HG02610 (cell line): ENCODE measurements around the gene RNF130.
"Not testable (repeated sequence)": the region's sequence is repeated elsewhere in the genome, so short reads cannot be mapped to it uniquely, and the experiment has no call there.

Experiments used
- ATAC-seq: cut with Tn5 transposase; IDR thresholded peaks from one replicate; pipeline ENCODE4 v1.9.1; 2021; ENCODE audit warnings: mild to moderate bottlenecking, moderate library complexity; ENCODE audit not compliant: unreplicated experiment

The RNF130 gene

DNA sequence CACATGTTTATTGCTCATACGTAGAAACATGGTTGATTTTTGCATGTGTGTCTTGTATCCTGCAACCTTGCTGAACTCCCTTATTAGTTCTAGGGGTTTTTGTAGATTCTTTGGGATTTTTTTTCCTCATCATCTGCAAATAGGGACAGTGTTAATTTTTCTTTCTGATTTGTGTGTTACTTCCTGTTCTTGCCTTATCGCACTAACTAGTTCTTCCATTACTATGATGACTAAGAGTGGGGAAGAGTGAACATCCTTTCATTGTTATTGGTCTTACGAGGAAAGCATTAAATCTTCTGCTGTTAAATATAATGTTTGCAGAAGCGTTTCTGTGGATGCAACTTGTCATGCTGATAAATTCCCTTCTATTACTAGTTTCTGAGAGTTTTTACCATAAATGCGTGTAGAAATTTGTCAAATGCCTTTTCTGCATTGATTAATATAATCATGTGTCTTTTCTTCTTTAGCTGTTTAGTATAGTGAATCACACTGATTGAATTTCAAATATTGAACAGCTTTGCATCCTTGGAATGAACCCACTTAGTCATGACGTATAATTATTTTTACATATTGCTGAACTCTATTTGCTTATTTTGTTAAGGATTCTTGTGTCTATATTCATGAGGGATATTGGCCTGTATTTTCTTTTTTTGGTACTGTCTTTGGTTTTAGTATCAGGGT lies 32.1 kb upstream of the RNF130 start:
- ATAC-seq, result no peak

DNA sequence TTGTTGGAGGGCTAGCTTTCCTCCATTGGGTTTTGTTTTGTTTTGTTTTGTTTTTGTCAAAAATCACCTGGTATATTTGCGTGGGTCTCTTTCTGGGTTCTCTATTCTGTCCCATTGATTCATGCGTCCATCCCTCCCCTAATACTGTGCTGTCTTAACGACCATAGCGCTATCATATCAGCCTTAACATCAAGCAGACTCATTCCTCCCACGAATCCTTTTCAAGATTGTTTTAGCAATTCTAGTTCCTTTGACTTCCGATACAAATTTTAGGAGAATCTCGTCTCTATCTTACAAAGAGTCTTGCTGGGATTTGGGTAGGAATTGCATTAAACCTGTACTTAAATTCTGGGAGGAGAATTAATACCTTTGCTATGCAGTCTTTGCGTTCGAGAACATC lies 31.1 kb upstream of the RNF130 start:
- no peak for ATAC-seq

DNA sequence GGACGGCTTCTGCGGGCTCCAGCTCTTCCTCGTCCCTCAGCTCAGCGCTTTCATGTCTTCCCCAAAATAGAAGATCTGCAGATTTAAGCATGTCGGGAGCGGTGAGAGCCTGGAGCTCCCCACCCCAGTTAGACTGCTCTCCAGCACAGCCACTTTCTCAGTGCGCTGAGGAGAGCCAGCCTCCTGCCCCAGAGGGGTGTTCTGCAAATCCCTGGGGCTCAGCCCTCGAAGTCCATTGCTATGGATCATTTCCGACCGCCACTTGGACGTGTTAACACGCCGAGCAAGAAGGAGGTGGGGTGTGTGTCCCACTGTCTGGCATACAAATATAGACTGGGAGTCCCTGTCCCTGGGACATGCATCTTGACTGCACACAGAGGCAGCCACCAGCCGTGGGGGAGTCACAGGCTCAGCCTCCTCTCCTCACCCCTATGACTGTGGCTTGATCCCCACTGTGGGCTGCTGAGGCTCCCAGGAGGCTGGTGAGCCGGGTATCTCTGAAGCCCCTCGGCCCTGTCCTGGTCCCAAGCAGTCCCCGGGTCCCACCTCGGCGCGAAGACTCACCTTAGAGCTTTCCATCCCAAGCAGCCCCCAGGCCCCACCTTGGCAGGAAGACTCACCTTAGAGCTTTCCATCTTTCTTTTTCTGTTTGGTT lies 30.0 kb upstream of the RNF130 start:
- no peak for ATAC-seq

DNA sequence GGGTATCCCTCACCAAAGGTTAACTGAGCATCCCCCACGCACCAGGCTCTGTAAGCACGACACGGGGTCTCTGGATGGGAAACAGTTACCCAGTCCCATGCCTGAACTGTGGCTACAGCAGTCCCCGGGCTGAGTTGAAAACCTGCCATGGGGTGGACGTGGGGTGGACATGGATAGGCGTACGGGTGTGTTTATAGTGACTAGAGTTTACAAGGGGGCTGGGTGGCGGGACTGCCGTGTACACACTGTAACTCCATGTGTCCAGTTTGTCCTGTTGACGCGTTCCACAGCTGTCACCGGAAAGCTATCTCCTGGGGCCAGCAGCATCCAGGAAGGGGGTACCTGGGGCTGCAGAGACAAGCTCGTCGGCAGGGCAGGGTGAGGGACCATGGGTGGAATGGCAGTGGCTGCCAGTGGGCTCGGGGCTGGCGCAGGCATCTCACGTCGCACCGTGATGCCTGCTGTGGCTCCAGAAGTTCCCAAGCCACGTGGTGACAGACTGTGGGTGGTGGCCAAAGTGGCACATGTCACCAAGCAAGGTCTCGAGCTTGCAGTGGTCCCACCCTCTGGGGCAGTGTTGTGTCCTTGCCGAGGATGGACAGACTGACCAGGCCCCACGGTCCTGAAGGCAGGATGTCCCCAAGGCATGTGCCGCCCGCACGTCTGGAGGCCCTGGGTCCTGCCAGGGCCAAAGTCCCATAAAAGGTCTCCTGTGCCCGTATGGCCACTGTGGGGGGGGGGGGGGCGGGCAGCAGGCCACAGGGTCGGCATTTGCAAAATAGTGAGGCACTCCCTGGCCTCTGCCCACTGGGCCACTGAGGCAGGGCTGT lies 29.3 kb upstream of the RNF130 start:
- ATAC-seq, result no peak

DNA sequence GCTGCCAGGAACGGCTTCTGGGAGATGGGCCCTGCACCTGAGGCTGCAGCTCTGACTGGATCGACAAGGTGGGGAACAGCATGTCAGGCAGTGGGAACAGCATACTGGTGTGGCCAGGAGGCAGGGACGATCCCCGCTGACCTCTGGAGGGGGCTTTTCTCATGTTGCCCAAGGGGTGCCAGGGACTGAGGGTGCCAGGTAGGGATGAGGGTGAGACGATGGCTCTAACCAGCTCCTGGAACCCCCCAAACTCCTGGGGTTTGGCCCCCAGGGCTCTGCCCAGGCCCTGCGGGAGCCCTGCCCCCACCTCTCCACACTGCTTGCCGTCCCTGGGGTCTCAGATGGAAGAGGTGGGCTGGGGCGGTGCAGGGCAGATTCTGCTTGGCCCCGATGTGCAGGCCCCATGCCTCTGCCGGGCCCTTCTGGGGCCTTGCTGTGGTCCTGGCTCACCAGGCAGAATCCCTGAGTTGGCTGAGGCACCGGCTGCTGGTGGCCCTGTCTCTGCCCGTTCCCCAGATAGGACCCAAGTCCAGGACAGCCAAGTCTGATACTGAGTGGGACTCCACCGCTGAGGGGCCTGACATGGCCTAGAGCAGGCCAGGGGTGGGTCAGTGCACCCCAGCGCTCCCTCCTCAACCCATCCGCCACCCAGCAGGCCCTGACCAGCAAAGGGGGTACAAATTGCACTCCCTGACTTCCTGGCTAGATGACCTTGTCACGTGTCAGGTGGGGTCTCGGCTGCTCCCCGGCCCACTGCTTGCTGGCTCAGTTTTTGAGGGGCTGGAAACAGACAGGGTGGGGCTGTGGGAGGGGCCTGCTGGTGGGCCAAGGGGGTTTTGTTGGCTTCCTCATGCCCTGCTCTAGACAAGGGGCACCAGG lies 28.4 kb upstream of the RNF130 start:
- no peak for ATAC-seq

DNA sequence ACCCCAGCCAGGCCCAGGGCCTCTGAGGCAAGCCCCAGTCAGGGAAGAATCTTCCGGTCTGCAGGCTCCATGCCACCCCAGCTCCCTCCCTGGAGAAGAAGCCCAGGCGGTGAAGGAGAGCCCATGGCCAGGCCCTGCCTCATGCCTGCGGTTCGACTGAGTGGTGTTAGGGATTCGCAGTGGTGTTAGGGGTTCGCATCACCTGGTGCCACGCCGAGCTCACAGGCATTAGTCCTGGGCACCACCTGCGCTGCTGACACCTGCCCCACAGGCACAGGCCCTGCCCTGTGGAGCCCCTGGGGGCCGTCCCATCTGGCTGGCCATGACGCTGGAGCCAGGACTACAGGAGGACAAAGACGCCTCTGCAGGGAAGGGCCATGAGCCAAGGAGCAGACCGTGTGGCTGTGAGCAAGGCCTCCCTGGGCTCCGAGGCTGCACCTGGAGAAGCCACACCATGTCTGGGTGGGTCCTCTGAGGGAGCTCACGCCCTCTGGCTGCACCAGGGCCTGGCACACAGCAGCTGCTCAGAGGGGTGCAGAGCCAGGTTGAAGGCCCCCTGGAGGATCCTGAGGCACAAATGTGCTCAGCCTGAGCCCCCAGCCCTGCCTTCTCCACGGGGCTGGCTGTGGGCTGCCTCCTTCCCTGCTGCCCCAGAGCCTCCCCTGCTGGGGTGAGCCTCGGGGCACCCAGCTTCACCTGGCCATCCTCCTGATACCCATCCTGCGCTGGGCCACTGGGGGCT lies 27.6 kb upstream of the RNF130 start:
- no peak for ATAC-seq

DNA sequence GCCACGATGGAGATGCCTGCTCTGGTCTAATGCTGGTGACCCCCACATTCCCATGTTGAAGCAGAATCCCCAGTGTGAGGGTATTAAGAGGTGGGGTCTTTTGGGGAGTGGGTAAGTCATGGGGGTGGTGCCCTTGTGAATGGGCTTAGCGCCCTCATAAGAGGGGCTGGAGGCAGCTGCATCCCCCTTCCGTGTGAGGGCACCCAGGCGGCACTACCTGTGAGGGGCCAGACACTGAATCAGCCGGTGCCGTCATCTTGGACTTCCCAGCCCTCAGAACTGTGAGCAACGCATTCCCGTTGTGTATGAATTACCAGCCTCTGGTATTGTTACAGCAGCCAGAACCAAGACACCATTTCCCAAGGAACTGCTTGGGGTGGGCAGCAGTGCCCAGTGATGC lies 27.0 kb upstream of the RNF130 start:
- no peak for ATAC-seq

DNA sequence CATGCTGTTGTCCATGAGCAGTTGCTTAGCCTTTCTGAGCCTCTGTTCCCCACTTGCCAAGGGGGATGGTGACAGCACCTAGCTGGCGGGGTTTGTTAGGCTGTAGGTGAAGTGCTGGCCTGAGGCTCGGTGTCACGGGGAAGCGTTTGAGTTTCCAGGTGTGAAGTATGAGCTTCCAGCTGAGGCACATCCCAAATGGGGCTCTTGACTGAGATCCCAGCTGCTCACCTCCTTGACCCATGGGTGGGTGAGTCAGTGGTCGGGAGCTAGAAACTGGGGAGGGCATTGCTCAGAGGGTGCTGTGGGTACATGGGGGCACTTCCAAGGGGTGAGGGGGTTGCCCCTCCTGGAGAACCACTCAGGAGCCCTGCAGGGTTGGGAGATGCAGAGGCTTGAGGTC lies 26.4 kb upstream of the RNF130 start:
- no peak for ATAC-seq

DNA sequence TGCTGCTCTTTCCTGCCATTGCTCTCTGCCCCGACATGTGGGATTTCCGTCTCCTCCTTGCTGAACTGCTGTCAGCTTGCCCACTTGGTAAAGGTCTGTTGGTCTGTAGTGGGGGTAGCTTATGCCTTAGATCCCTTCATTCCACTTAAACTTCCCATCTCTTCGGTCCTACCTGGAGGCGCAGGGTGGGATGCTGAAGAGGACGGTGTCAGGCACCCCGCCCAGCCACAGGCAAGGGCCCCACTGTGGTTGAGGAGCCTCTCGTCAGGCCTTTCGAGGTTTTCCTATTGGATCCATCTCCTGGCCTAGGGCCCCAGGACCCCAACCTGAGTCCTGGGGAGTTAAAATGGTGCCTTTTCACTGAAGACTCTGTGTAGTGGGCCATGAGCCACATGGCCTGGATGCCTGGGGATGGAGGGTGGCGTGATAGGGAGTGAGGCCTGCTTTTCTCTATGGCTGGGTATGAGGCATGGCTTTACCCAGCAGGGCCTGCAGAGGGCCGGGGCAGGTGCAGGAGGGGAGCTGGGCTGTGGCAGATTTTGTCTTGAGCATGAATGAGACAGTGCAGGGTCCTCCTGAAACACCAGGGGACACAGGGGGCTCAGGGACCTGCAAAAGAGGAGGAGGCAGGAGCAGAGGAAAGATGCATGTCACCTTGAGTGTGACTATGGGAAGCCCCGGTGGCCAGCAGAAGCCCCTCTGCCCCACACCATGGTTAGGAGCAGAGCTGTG lies 25.8 kb upstream of the RNF130 start:
- no peak for ATAC-seq

DNA sequence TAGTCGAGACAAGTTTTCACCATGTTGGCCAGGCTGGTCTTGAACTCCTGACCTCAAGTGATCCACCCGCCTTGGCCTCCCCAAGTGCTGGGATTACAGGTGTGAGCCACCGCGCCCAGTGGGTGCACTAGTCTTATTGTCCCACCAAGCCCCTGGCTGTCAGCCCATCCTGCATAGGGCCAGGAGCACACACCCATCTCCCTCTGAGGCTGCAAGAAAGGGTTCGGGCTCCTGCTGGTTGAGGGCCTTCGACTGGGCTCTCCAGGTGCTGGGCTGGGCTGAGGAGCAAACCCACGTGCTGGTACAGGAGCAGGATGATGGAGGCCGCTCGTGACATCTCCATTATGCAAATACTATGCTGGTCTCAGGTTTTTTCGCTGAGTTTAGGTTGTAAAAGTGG lies 25.1 kb upstream of the RNF130 start:
- no peak for ATAC-seq

DNA sequence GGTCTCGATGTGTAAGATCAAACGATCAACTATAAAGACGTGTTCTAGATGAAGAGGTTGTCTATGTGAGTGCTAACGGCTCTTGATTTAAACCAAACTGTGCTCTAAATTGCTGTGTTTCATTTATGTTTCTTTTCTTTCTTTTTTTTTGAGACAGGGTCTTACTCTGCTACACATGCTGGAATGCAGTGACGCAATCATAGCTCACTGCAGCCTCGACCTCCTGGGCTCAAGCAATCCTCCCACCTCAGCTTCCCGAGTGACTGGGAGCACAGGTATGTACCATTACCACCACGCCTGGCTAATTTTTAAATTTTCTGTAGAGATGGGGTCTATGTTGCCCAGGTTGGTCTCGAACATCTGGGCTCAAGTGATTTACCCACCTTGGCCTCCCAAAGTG lies 24.0 kb upstream of the RNF130 start:
- no peak for ATAC-seq

DNA sequence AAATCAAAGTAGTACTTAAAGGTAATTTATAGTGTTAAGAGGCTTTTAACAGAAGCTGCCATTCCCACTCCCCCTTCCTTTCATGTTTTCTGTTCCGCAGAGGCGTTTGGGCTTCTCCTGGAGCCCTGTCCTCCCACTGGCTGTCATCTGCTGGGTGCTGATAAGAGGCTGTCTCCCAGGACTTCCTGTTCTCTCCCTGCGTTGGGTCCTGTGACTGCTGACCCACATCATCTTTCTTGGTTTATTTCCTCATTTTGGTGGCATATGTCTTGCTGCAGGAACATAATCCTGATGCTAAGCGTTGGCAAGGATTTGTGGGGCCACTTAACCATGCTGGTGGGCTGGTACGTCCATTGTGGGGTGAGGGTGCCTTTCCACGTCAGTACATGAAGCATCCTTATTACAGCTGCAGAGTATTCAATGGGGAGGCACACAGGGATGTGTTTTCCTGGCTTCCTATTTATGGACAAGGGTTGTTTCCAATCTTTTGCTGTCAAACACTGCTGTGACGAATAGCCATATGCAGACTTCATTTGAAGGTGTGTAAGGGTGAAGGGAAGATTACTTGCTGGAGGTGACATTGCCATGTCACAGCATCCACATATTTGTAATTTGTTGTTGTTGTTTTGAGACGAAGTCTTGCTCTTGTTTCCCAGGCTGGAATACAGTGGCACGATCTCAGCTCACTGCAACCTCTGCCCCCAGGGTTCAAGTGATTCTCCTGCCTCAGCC lies 22.3 kb upstream of the RNF130 start:
- ATAC-seq, result no peak

DNA sequence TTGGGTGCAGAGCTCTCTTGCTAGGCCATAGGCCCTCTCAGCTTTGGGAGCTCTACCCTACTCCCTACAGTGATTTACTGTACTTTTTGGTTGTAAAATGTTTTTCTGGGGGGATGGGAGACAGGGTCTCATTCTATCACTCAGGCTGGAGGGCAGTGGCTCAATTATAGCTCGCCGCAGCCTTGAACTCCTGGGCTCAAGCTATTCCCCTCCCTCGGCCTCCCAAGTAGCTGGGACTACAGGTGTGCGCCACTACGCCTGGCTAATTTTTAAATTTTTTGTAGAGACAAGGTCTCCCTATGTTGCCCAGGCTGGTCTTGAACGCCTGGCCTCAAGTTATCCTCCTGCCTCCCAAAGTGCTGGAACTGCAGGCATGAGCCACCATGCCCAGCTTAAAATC lies 21.7 kb upstream of the RNF130 start:
- ATAC-seq, result no peak

DNA sequence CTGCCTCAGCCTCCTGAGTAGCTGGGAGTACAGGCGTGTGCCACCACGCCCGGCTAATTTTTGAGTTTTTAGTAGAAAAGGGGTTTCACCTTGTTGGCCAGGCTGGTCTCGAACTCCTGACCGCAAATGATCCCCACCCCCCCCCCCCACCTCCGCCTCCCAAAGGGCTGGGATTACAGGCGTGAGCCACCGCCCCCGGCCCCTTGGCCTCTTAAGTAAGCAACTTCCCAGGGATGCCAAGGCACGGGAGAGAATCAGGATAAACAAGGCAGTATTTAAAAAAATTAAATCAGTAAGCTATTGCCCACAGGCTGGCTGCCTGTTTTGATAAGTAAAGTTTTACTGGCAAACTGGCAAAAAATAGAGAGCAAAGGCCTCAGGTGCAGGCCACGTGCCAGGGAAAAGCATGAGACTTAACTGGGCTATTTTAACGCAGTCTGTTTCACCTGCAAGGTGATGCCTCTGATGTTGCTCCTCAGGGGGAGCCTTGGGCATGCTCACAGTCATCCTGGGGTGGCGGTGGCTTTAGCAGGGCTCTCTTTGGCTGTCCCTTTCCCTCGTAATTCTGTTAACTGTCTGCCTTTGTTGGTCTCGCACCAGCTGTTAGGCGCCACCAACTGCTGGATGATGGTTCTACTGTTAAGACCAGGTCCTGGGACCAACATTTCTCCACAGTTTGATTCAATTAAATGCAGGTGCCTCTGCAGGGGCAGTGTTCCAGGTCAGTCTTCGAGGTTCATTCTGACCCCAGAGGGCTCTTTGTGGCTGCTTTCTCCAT lies 19.4 kb upstream of the RNF130 start:
- ATAC-seq, result no peak

DNA sequence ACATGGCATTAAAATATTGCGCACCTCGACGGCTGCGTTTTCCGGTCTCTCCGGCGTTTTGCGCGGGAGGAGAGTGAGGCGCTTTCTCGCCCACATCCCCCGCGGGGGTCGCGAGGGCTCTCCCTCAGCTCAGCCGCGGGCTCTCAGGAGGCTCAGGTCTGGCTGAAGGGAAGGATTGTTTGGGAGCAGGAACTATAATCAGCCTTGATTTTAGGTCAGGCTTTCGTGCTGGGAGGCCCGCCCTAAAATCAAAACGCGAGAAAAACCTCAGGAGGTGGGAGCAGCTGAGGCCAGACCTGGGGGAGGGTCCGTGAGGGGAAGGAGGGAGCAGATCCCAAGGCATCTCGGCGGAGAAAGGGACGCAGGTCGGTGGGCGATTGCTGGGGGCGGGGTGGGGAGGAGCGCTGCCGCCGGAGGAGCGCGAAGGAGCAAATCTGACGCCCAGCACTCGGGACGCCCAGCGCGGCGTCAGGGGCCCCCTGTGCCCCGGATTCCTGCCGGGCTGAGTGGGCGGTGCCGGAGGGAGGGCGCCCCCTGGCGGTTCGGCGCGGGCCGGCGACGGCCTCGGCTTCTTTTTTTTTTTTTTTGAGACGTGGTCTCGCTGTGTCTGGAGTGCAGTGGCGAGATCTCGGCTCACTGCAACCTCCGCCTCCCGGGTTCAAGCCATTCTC lies 18.7 kb upstream of the RNF130 start:
- ATAC-seq, result peak; percentile 40

DNA sequence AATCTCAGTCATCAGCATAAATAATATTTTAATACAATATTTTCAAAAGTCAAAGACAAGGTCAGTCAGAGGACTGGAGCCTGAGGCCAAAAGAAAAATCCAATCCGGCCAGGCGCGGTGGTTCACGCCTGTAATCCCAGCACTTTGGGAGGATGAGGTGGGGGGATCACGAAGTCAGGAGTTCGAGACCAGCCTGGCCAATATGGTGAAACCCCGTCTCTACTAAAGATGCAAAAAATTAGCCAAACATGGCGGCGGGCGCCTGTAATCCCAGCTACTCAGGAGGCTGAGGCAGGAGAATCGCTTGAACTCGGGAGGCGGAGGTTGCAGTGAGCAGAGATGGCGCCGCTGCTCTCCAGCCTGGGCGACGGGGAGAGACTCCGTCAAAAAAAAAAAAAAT lies 18.1 kb upstream of the RNF130 start:
- not testable (repeated sequence) for ATAC-seq

DNA sequence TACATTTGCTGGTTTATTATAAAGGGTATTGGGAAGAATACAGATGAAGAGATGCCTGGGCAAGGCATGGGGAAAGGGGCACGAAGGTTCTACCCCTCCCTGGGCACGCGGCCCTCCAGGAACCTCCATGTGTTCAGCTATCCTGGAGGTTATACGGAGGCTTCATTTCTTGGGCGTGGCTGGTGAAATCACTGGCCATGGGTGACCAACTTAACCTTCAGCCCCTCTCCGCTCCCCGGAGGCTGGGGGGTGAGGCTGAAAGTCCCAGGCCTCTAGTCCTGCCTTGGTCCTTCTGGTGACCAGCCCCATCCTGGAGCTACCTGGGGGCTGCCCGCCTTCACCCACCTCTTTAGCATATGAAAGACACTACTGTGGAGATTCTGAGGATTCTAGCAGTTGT lies 17.0 kb upstream of the RNF130 start:
- no peak for ATAC-seq
